RWPE2 (cell line): ENCODE measurements around the gene FRMD4B.

Experiments used
- ATAC-seq: fragments of 200-7000 bp; cut with Tn5 transposase; 3 replicates; pipeline ENCODE4 v1.9.1; 2021; ENCODE audit warnings: low read depth
- DNase-seq: peaks from one replicate; pipeline ENCODE4 v3.0.0-alpha.2; 2020; ENCODE audit warnings: low spot score
- H3K27ac ChIP-seq: fragments of 450-650 bp; 2 replicates; pipeline ENCODE4 v1.5.1; 2017; ENCODE audit warnings: mild to moderate bottlenecking; ENCODE audit not compliant: poor library complexity, severe bottlenecking
- H3K27me3 ChIP-seq: fragments of 250-450 bp; sonication (Bioruptor Pico); 2 replicates; pipeline ENCODE4 v1.5.1; 2021; ENCODE audit warnings: mild to moderate bottlenecking, moderate library complexity; ENCODE audit not compliant: insufficient read depth, poor library complexity, severe bottlenecking
- H3K36me3 ChIP-seq: fragments of 250-450 bp; sonication (Bioruptor Pico); 2 replicates; pipeline ENCODE4 v1.5.1; 2020; ENCODE audit warnings: low read depth, mild to moderate bottlenecking, moderate library complexity
- H3K4me1 ChIP-seq: fragments of 250-450 bp; sonication (Bioruptor Pico); 2 replicates; pipeline ENCODE4 v1.5.1; 2021; ENCODE audit warnings: mild to moderate bottlenecking, moderate library complexity; ENCODE audit not compliant: insufficient read depth, poor library complexity, severe bottlenecking
- H3K4me3 ChIP-seq: fragments of 250-450 bp; sonication (Bioruptor Pico); 2 replicates; pipeline ENCODE4 v1.5.1; 2021; ENCODE audit warnings: mild to moderate bottlenecking, moderate library complexity; ENCODE audit not compliant: severe bottlenecking
- H3K9me3 ChIP-seq: fragments of 250-450 bp; sonication (Bioruptor Pico); 2 replicates; pipeline ENCODE4 v1.5.1; 2021; ENCODE audit warnings: mild to moderate bottlenecking, moderate library complexity; ENCODE audit not compliant: severe bottlenecking
- TF ChIP-seq, protein P1 (sequence below): fragments of 450-650 bp; IDR thresholded peaks from one replicate; pipeline ENCODE4 v1.5.1; 2017; ENCODE audit warnings: mild to moderate bottlenecking, moderate library complexity; ENCODE audit not compliant: poor library complexity, severe bottlenecking

The FRMD4B gene

DNA sequence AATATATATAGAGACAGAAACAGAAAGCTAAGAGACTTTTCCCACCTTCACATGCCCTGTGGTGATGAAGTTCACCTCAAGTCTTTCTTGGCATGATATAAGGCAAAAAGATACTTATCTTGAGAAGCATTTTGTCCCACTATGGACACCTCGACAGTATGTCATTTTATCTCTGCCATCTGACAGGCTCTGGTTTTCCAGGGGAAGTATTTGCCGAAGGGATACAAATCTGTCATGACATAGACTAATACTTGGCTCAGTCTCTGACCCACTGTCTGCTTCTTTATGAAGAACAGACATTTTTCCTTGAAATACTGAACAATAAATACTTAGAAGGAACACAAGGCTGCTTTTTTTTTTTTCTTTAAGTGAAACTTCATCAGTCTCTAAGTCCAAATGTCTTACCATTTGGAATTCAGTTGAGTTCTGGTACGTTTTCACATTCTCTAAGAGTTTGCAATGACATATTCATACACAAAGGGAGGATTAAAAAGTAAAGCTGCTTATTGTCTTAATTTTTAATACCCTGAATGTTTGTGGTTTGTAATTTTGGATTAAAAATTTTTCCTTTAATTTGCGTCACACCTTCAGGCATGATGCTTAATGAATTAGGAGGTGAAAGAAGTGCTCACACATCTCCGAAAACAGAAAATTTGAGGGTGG, 175.7 kb downstream of the FRMD4B start:
- Histone ChIP-seq H3K27me3 (no peaks in the 10 kb centered on the region), H3K27ac (no peak overlapping the region), H3K4me3 (no peak overlapping the region), H3K9me3 (no peaks in the 10 kb centered on the region), H3K4me1 (peaks cover 17% of the 10 kb centered on the region), H3K36me3 (peaks cover 20% of the 10 kb centered on the region)
- ATAC-seq (no peak), DNase-seq (no peak)
- TF ChIP-seq, protein P1, sequence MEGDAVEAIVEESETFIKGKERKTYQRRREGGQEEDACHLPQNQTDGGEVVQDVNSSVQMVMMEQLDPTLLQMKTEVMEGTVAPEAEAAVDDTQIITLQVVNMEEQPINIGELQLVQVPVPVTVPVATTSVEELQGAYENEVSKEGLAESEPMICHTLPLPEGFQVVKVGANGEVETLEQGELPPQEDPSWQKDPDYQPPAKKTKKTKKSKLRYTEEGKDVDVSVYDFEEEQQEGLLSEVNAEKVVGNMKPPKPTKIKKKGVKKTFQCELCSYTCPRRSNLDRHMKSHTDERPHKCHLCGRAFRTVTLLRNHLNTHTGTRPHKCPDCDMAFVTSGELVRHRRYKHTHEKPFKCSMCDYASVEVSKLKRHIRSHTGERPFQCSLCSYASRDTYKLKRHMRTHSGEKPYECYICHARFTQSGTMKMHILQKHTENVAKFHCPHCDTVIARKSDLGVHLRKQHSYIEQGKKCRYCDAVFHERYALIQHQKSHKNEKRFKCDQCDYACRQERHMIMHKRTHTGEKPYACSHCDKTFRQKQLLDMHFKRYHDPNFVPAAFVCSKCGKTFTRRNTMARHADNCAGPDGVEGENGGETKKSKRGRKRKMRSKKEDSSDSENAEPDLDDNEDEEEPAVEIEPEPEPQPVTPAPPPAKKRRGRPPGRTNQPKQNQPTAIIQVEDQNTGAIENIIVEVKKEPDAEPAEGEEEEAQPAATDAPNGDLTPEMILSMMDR = no peak

DNA sequence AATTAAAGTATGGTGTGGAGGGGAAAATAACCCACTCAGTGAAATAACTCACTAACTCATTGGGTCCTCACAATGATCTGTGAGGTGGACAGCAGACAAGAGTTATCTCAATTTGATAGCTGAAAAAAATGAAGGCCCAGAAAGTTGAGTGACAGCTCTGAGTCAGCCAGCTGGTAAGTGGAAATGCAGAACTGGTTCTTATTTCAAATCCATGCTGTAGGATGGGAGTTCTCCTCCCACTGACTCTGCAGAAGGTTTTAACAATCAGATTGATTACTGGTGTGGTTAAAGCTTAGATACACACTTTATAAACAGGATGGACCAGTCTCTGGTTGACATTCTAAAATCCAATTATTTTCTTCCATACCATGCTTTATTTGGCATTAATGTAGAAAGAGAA, 176.5 kb downstream of the FRMD4B start:
- H3K27me3 ChIP-seq = no peaks in the 10 kb centered on the region
- DNase-seq (no peak), ATAC-seq (no peak)
- peaks cover 20% of the 10 kb centered on the region for H3K4me1 ChIP-seq
- no peak overlapping the region for H3K27ac ChIP-seq
- H3K4me3 ChIP-seq = no peak overlapping the region
- no peaks in the 10 kb centered on the region for H3K9me3 ChIP-seq
- TF ChIP-seq, protein P1 = no peak
- H3K36me3 ChIP-seq = peaks cover 20% of the 10 kb centered on the region

DNA sequence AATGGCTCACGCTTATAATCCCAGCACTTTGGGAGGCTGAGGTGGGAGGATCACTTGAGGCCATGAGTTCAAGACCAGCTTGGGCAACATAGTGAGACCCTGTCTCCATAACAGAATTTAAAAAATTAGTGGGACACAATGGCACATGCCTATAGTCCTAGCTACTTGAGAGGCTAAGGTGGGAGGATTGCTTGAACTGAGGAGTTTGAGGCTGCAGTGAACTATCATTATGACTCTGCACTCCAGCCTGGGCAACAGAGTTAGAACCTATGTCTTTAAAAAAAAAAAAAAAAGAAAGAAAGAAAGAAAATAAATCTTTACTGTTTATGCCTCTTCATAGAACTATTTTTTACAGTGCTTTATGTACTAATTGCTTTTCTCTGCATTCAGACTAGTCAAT, 178.9 kb downstream of the FRMD4B start:
- ATAC-seq (no peak), DNase-seq (no peak)
- Histone ChIP-seq H3K4me3 (no peak overlapping the region), H3K36me3 (peaks cover 17% of the 10 kb centered on the region), H3K4me1 (peaks cover 19% of the 10 kb centered on the region), H3K27ac (no peak overlapping the region), H3K9me3 (no peaks in the 10 kb centered on the region), H3K27me3 (no peaks in the 10 kb centered on the region)
- TF ChIP-seq, protein P1 = no peak

DNA sequence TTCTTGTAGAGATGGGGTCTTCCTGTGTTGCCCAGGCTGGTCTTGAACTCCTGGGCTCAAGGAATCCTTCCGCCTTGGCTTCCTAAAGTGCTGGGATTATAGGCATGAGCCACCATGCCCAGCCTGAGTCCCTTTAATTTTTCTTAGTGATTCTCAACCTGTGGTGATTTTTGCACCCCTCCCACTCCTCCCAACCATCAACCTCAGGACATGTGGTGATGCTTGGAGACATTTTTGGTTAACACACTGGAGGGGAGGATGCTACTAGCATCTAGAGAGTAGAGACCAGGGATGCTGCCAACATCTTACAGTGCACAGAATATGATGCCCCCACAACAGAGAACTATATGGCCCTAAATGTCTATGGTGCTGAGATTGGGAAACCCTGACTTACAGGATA, 180.5 kb downstream of the FRMD4B start:
- TF ChIP-seq, protein P1 = no peak
- Histone ChIP-seq H3K27ac (peak overlapping the region; percentile 81), H3K9me3 (no peaks in the 10 kb centered on the region), H3K27me3 (no peaks in the 10 kb centered on the region), H3K4me1 (peaks cover 29% of the 10 kb centered on the region), H3K4me3 (no peak overlapping the region), H3K36me3 (peaks cover 10% of the 10 kb centered on the region)
- DNase-seq = no peak
- no peak for ATAC-seq

DNA sequence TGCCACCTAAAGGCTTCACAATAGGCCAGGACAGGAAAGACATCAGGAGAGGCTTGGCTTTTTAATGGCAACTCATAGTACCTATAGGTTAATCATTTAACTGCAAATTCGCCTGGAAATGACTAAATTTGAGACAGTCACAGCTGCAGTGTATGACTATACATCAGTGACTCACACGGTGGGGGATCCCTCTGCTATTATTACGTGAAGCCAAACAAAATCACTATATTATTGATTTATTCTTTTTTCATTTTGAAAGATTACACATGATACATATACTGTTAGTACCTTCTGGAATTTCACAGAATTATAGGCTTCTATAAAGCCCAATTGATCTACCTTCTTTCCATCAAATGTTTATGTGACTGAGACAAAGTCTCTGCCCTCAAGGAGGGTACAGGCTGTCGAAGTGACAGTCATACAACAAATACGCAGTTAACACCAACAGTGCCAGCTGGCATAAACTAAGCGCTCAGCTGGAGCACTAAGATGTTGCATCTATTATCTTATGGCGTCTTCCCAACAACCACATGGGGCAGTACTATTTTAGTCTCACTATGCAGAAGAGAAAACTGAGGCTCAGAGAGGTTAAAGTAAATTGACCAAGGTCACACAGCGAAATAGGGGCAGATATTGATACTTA, 181.5 kb downstream of the FRMD4B start:
- DNase-seq (no peak), ATAC-seq (peak; percentile 76)
- Histone ChIP-seq H3K4me1 (peaks cover 29% of the 10 kb centered on the region), H3K36me3 (peaks cover 3% of the 10 kb centered on the region), H3K27ac (peak overlapping the region; percentile 81), H3K4me3 (no peak overlapping the region), H3K9me3 (no peaks in the 10 kb centered on the region), H3K27me3 (no peaks in the 10 kb centered on the region)
- TF ChIP-seq, protein P1 = no peak
